Liver (tissue), 9 donors: ENCODE results near the gene UTP25. TPM values are rescaled to one million over a fixed set of nuclear protein-coding genes. Genes with fewer than 3 reads are reported as not detected.

Source experiments
- DNase-seq: peaks from one replicate; pipeline ENCODE4 v3.0.0-alpha.2; 2017; ENCODE audit warnings: low spot score
- H3K27ac ChIP-seq, 2 donors: one replicate each; pipeline ENCODE4 v1.7.0; 2013; ENCODE audit warnings: inconsistent platforms in 2 of 2, low read length in 2 of 2, control low read depth in 1 of 2, low read depth in 1 of 2, mild to moderate bottlenecking in 1 of 2
- H3K27me3 ChIP-seq, 4 donors: one replicate each; pipeline versions ENCODE4 v1.6.1 to v1.7.0; 2013; ENCODE audit warnings: low read length in 3 of 4, inconsistent platforms in 1 of 4, mild to moderate bottlenecking in 1 of 4, moderate library complexity in 1 of 4; ENCODE audit not compliant: control insufficient read depth in 4 of 4, insufficient read depth in 4 of 4
- H3K36me3 ChIP-seq, 4 donors: one replicate each; pipeline versions ENCODE4 v1.6.1 to v1.7.0; 2013; ENCODE audit warnings: low read length in 3 of 4, mild to moderate bottlenecking in 3 of 4, low read depth in 1 of 4, moderate library complexity in 1 of 4; ENCODE audit not compliant: control insufficient read depth in 4 of 4, insufficient read depth in 3 of 4
- H3K4me1 ChIP-seq, 4 donors: one replicate each; pipeline versions ENCODE4 v1.6.1 to v1.7.0; 2013; ENCODE audit warnings: low read length in 3 of 4, mild to moderate bottlenecking in 3 of 4, moderate library complexity in 1 of 4; ENCODE audit not compliant: control insufficient read depth in 4 of 4, insufficient read depth in 4 of 4
- H3K4me3 ChIP-seq, 3 donors: one replicate each; pipeline versions ENCODE4 v1.6.1 to v1.7.0; 2013; ENCODE audit warnings: low read length in 3 of 3, control low read depth in 1 of 3, low read depth in 1 of 3, mild to moderate bottlenecking in 1 of 3
- H3K9ac ChIP-seq, 2 donors: one replicate each; pipeline ENCODE4 v1.7.0; 2013; ENCODE audit warnings: low read length in 2 of 2, mild to moderate bottlenecking in 2 of 2, moderate library complexity in 2 of 2, control low read depth in 1 of 2, low read depth in 1 of 2
- H3K9me3 ChIP-seq, 4 donors: one replicate each; pipeline versions ENCODE4 v1.6.1 to v1.7.0; 2013; ENCODE audit warnings: low read length in 3 of 4; ENCODE audit not compliant: control insufficient read depth in 4 of 4
- ATF3 ChIP-seq: IDR thresholded peaks from 2 replicates; pipeline ENCODE4 v1.6.1; 2016; ENCODE audit warnings: antibody characterized with exemption
- CTCF ChIP-seq: fragments of 150-350 bp; IDR thresholded peaks from 2 replicates; pipeline ENCODE4 v1.5.1; 2017; ENCODE audit warnings: improper control_type of control experiment, low read depth, low read length; ENCODE audit not compliant: missing input control
- EGR1 ChIP-seq, 2 donors: IDR thresholded peaks; 2 replicates each; pipeline ENCODE4 v1.6.1; 2016 to 2018; ENCODE audit warnings: antibody characterized with exemption in 2 of 2, low read depth in 2 of 2
- FOXA1 ChIP-seq: IDR thresholded peaks from 2 replicates; pipeline ENCODE4 v1.6.1; 2016; ENCODE audit warnings: antibody characterized with exemption
- FOXA2 ChIP-seq: IDR thresholded peaks from 2 replicates; pipeline ENCODE4 v1.6.1; 2016; ENCODE audit warnings: antibody characterized with exemption
- GABPA ChIP-seq, 2 donors: IDR thresholded peaks in 1 of 2; conservative IDR thresholded peaks in 1 of 2; 2 replicates each; pipeline ENCODE4 v1.6.1; 2016; ENCODE audit warnings: antibody characterized with exemption in 2 of 2, mild to moderate bottlenecking in 1 of 2, moderate library complexity in 1 of 2
- HNF4G ChIP-seq: IDR thresholded peaks from 2 replicates; pipeline ENCODE4 v1.6.1; 2016; ENCODE audit warnings: antibody characterized with exemption
- MAX ChIP-seq: IDR thresholded peaks from 2 replicates; pipeline ENCODE4 v1.6.1; 2016; ENCODE audit warnings: antibody characterized with exemption
- NR2F2 ChIP-seq: IDR thresholded peaks from 2 replicates; pipeline ENCODE4 v1.6.1; 2016; ENCODE audit warnings: antibody characterized with exemption
- RAD21 ChIP-seq, 2 donors: IDR thresholded peaks; 2 replicates each; pipeline ENCODE4 v1.6.1; 2016; ENCODE audit warnings: antibody characterized with exemption in 2 of 2, mild to moderate bottlenecking in 2 of 2
- REST ChIP-seq: IDR thresholded peaks from 2 replicates; pipeline ENCODE4 v1.6.1; 2016; ENCODE audit warnings: antibody characterized with exemption, mild to moderate bottlenecking
- RXRA ChIP-seq, 2 donors: IDR thresholded peaks; 2 replicates each; pipeline ENCODE4 v1.6.1; 2017 to 2018; ENCODE audit warnings: antibody characterized with exemption in 2 of 2, mild to moderate bottlenecking in 1 of 2
- TAF1 ChIP-seq: conservative IDR thresholded peaks from 2 replicates; pipeline ENCODE4 v1.6.1; 2016; ENCODE audit warnings: antibody characterized with exemption, mild to moderate bottlenecking
- YY1 ChIP-seq: IDR thresholded peaks from 2 replicates; pipeline ENCODE4 v1.6.1; 2016; ENCODE audit warnings: antibody characterized with exemption, mild to moderate bottlenecking
- ZBTB33 ChIP-seq: IDR thresholded peaks from 2 replicates; pipeline ENCODE4 v1.6.1; 2016; ENCODE audit warnings: antibody characterized with exemption
- WGBS: extraction: QIAGEN DNeasy Blood & Tissue Kit; methylation state at CpG from one replicate; pipeline ENCODE4 v1.1.7; 2013; 5-methylcytosine and 5-hydroxymethylcytosine counted together
- polyA plus RNA-seq, 2 donors: library from polyadenylated mRNA; stranded (reverse) in 1 of 2; unstranded in 1 of 2; fragments of 200-250 nt in 1 of 2; fragments of >200 nt in 1 of 2; fragmentation: Nextera tagmentation in 1 of 2; extraction: Ambion mirVana in 1 of 2; gene quantifications; one replicate each; pipeline versions ENCODE4 v1.2.1 to v1.2.3, GENCODE V29; 2013 to 2015
- total RNA-seq, 2 donors: library from RNA; depleted of rRNA; stranded (reverse); fragments of >200 nt; gene quantifications; one replicate each; pipeline ENCODE4 v1.2.3, GENCODE V29; 2014
- donor health status: healthy.
- donor health status: healthy.
- donor health status: healthy.
- donor health status: healthy.
- donor health status: healthy.

The UTP25 gene
- total and polyA plus RNA-seq, 4 donors = 2.4 to 7.7 (median 3.0) TPM

GRCh38 chr1:209822706-209823105, 5.1 kb upstream of the UTP25 start (continued):
- no peak for TF ChIP-seq ZBTB33
- no peak for TF ChIP-seq RXRA (IDR thresholded peaks at IDR 0.05)

- peaks cover 0 to 4% (median 0%) of the 10 kb centered on the region in 4 donors for H3K4me1 ChIP-seq
- H3K4me3 ChIP-seq = no peak overlapping the region
- no peaks in the 10 kb centered on the region for H3K9me3 ChIP-seq
- no peaks in the 10 kb centered on the region for H3K36me3 ChIP-seq
- TF ChIP-seq MAX (no peak), FOXA1 (no peak), GABPA (IDR thresholded peaks at IDR 0.05 in 1 of 2, conservative IDR thresholded peaks at IDR 0.05 in 1 of 2) (no peak), CTCF (peak; percentile 55), RAD21 (IDR thresholded peaks at IDR 0.05) (peak; percentile 63 to 81)
- H3K27me3 ChIP-seq = no peaks in the 10 kb centered on the region
- no peak overlapping the region for H3K27ac ChIP-seq
- 36% methylated on average over 12 of the region's 12 CpGs for WGBS
- no peak for DNase-seq
- H3K9ac ChIP-seq = no peak overlapping the region
These were observed 4.4 kb upstream of the UTP25 start for GRCh38 chr1:209823143-209824041.

- Histone ChIP-seq H3K4me3 (no peak overlapping the region), H3K4me1 (peaks cover 0 to 11% (median 9%) of the 10 kb centered on the region in 4 donors), H3K9me3 (no peaks in the 10 kb centered on the region), H3K27me3 (no peaks in the 10 kb centered on the region), H3K36me3 (peaks cover 0 to 3% (median under 1%) of the 10 kb centered on the region in 4 donors), H3K9ac (no peak overlapping the region), H3K27ac (no peak overlapping the region)
- 78% methylated on average over 11 of the region's 11 CpGs for WGBS
- DNase-seq = no peak
- TF ChIP-seq FOXA1 (no peak), ATF3 (no peak), GABPA (IDR thresholded peaks at IDR 0.05 in 1 of 2, conservative IDR thresholded peaks at IDR 0.05 in 1 of 2) (no peak), FOXA2 (no peak), MAX (no peak), EGR1 (IDR thresholded peaks at IDR 0.05; ENCODE audit: low read depth in 2 of 2) (no peak), HNF4G (no peak), NR2F2 (no peak), CTCF (no peak), RAD21 (IDR thresholded peaks at IDR 0.05) (no peak), YY1 (no peak), TAF1 (no peak), REST (no peak)
These were observed 2.0 kb upstream of the UTP25 start for GRCh38 chr1:209825591-209826434.
